OCI-LY3 (cell line): ENCODE data around the gene INTS1.
"Not testable (repeated sequence)": the region's sequence is repeated elsewhere in the genome, so short reads cannot be mapped to it uniquely, and the experiment has no call there.

Experiments
- H2AFZ ChIP-seq: fragments of 200-600, 300-600 bp; shearing (Covaris generic); 2 replicates; pipeline ENCODE4 v1.6.0; 2014; ENCODE audit warnings: antibody characterized with exemption, low read depth, low read length
- H3K27ac ChIP-seq: fragments of 200-600, 300-600 bp; sonication (generic); 2 replicates; pipeline ENCODE4 v1.5.1; 2014; ENCODE audit warnings: mild to moderate bottlenecking, low read length, moderate library complexity, mixed read lengths
- H3K27me3 ChIP-seq: fragments of 200-600, 300-600 bp; sonication (generic); 2 replicates; pipeline ENCODE4 v1.6.1; 2014; ENCODE audit warnings: low read depth, low read length, mixed read lengths
- H3K36me3 ChIP-seq: fragments of 200-600, 300-600 bp; sonication (generic); replicated peaks from 2 replicates; pipeline ENCODE3; 2014; ENCODE audit warnings: low read depth, low read length, mixed read lengths
- H3K4me1 ChIP-seq: fragments of 300-600, 200-600 bp; sonication (generic); 2 replicates; pipeline ENCODE4 v1.6.1; 2014; ENCODE audit warnings: low read length, mixed read lengths
- H3K4me2 ChIP-seq: fragments of 200-600, 300-600 bp; sonication (generic); 2 replicates; pipeline ENCODE4 v1.6.1; 2014; ENCODE audit warnings: low read length, mixed read lengths
- H3K4me3 ChIP-seq: fragments of 300-600, 200-600 bp; sonication (generic); 2 replicates; pipeline ENCODE4 v1.5.1; 2014; ENCODE audit warnings: antibody characterized with exemption, mild to moderate bottlenecking, low read length, moderate library complexity
- H3K79me2 ChIP-seq: fragments of 300-600, 200-600 bp; shearing (Covaris generic); 2 replicates; pipeline ENCODE4 v1.6.1; 2014; ENCODE audit warnings: mild to moderate bottlenecking, low read length, mixed read lengths
- H3K9ac ChIP-seq: fragments of 300-600, 200-600 bp; shearing (Covaris generic); 2 replicates; pipeline ENCODE4 v1.6.0; 2014; ENCODE audit warnings: mild to moderate bottlenecking, low read length, moderate library complexity
- H3K9me3 ChIP-seq: fragments of 200-600, 300-600 bp; shearing (Covaris generic); 2 replicates; pipeline ENCODE4 v1.6.1; 2014; ENCODE audit warnings: low read length, mixed read lengths; ENCODE audit not compliant: insufficient read depth
- H4K20me1 ChIP-seq: fragments of 200-600, 300-600 bp; sonication (generic); 2 replicates; pipeline ENCODE4 v1.6.1; 2016; ENCODE audit warnings: low read length, mixed read lengths; ENCODE audit not compliant: insufficient read depth
- EZH2phosphoT487 ChIP-seq: fragments of 200-600 bp; shearing (Covaris generic); IDR thresholded peaks from 2 replicates; pipeline ENCODE4 v1.6.1; 2018; ENCODE audit warnings: antibody characterized with exemption, mixed run types, low read depth
- TF ChIP-seq, protein P1 (sequence below): fragments of 200-600, 300-600 bp; sonication (generic); IDR thresholded peaks from 2 replicates; pipeline ENCODE4 v1.5.1; 2014; ENCODE audit warnings: antibody characterized with exemption, low read length, low read depth

INTS1 gene

DNA sequence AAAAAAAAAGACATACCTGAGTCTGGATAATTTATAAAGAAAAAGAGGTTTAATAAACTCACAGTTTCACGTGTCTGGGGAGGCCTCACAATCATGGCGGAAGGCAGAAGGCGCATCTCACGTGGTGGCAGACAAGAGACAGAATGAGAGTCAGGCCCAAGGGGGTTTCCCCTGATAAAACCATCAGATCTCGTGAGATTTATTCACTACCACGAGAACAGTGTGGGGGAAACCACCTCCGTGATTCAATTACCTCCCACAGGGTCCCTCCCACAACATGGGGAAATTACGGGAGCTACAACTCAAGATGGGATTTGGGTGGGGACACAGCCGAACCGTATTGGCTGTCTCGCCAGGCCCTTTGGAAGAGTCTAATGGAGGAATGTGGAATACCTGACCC is 17.3 kb upstream of the INTS1 start:
- Histone ChIP-seq H3K4me3 (no peak overlapping the region), H3K27ac (no peak overlapping the region), H2AFZ (no peak overlapping the region), H3K79me2 (no peaks in the 10 kb centered on the region), H3K4me2 (no peak overlapping the region), H3K4me1 (no peaks in the 10 kb centered on the region), H3K27me3 (no peaks in the 10 kb centered on the region), H4K20me1 (no peaks in the 10 kb centered on the region), H3K36me3 (no peaks in the 10 kb centered on the region), H3K9ac (no peak overlapping the region), H3K9me3 (no peaks in the 10 kb centered on the region)
- TF ChIP-seq, protein P1, sequence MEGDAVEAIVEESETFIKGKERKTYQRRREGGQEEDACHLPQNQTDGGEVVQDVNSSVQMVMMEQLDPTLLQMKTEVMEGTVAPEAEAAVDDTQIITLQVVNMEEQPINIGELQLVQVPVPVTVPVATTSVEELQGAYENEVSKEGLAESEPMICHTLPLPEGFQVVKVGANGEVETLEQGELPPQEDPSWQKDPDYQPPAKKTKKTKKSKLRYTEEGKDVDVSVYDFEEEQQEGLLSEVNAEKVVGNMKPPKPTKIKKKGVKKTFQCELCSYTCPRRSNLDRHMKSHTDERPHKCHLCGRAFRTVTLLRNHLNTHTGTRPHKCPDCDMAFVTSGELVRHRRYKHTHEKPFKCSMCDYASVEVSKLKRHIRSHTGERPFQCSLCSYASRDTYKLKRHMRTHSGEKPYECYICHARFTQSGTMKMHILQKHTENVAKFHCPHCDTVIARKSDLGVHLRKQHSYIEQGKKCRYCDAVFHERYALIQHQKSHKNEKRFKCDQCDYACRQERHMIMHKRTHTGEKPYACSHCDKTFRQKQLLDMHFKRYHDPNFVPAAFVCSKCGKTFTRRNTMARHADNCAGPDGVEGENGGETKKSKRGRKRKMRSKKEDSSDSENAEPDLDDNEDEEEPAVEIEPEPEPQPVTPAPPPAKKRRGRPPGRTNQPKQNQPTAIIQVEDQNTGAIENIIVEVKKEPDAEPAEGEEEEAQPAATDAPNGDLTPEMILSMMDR: no peak
- TF ChIP-seq EZH2phosphoT487: no peak

DNA sequence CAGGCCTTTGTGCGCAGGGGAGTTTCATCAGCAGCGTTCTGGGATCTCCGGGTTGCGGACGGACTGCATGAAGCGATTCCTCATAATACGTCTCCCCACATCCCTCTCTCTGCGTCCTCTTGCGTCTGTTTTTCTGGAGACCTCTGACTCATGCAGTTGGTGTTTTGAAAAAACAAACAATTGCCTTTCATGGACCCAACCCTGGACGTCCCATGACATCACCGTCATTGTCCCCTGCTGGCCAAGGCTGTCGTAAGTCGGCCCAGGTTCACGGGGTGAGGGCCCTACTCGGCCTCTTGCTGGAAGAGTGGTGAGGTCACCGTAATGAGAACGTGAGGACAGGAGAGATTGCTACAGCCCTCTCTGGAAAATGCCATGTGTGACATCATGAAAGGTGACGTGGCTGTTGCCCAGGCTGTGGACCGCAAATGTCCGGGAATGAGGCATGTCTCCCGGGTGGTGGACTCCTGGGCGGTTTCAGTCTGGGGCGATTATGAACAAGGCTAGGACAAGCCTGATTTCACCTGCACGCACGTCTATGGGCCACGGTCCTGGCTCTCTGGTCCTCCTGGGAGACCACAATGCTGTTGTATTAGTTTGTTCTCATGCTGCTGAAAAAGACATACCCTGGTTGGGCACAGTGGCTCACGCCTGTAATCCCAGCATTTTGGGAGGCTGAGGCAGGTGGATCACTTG is 16.5 kb upstream of the INTS1 start:
- no peak overlapping the region for H3K9ac ChIP-seq
- no peaks in the 10 kb centered on the region for H4K20me1 ChIP-seq
- no peak overlapping the region for H3K4me3 ChIP-seq
- H3K9me3 ChIP-seq: no peaks in the 10 kb centered on the region
- H3K4me1 ChIP-seq: no peaks in the 10 kb centered on the region
- TF ChIP-seq, protein P1: no peak
- no peak for TF ChIP-seq EZH2phosphoT487
- no peak overlapping the region for H3K4me2 ChIP-seq
- no peaks in the 10 kb centered on the region for H3K27me3 ChIP-seq
- no peaks in the 10 kb centered on the region for H3K79me2 ChIP-seq
- H3K36me3 ChIP-seq: no peaks in the 10 kb centered on the region
- no peak overlapping the region for H2AFZ ChIP-seq
- no peak overlapping the region for H3K27ac ChIP-seq

DNA sequence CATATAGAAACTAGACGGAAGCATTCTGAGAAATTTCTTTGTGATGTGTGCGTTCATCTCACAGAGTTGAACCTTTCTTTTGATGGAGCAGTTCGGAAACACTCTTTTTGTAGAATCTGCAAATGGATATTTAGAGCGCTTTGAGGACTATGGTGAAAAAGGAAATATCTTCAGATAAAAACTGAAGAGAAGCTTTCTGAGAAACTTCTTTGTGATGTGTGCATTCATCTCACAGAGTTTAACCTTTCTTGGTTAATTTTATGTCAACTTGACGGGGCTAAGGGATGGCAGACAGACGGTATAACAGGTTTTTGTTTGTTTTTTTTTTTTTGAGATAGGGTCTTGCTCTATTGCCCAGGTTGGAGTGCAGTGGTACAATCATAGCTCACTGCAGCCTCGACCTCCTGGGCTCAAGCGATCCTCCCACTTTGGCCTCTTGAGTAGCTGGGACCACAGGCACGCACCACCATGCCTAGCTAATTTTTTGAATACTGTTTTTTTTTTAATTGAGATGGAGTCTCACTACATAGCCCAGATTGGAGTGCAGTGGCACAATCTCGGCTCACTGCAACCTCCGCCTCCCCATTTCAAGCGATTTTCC is 15.2 kb upstream of the INTS1 start:
- H3K27ac ChIP-seq, H3K9ac ChIP-seq, H2AFZ ChIP-seq, H4K20me1 ChIP-seq, H3K4me1 ChIP-seq, H3K4me3 ChIP-seq, H3K36me3 ChIP-seq, H3K79me2 ChIP-seq, H3K27me3 ChIP-seq, H3K4me2 ChIP-seq, H3K9me3 ChIP-seq: not testable (repeated sequence)

DNA sequence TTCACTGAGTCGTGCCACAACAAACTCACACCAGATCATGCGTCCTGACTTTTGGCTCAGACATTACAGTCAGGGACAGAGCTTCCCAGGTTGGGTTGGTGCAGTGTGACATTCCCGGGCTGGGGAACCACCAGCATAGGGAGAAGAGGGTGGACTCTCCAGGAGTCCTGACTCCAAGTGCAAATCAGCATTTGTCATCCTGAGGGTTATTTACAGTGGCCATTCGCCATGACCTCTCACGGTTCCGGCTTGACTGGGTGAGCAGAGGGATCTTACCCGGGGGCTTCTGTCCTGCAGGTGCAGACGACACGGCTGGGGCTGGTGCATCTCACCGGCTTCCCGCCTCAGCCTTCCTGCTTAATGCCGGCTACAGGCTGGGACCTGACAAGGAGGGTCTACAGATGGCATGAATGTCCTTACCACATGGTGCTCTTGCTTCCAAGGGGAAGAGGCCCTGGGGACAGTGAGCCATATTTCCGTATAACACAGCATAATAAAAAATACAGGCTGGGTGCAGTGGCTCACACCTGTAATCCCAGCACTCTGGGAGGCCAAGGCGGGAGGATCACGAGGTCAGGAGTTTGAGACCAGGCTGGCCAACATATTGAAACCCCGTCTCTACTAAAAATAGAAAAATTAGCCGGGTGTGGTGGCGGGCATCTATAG is 12.5 kb upstream of the INTS1 start:
- Histone ChIP-seq H3K79me2 (no peaks in the 10 kb centered on the region), H3K4me2 (no peak overlapping the region), H3K9me3 (no peaks in the 10 kb centered on the region), H3K27ac (no peak overlapping the region), H4K20me1 (no peaks in the 10 kb centered on the region), H3K27me3 (no peaks in the 10 kb centered on the region), H3K36me3 (no peaks in the 10 kb centered on the region), H3K9ac (no peak overlapping the region), H3K4me1 (no peaks in the 10 kb centered on the region), H3K4me3 (no peak overlapping the region), H2AFZ (no peak overlapping the region)
- TF ChIP-seq, protein P1: no peak
- no peak for TF ChIP-seq EZH2phosphoT487

DNA sequence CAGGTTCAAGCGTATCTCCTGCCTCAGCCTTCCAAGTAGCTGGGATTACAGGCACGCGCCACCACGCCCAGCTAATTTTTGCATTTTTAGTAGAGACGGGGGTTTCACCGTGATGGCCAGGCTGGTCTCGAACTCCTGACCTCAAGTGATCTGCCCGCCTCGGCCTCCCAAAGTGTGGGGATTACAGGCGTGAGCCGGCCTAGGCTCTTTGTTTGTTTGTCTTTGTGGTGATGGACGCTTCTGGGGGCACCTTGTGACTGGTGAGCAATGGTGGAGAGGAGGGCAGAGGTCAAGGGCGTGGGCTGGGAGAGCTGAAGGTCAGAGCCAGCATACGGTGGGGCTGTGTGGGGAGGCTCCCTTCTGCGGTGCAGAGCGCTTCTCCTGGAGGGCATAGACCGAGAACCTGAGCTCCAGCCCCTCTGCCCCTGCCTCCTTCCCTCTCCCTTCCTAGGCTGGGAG is 11.3 kb upstream of the INTS1 start:
- H3K9me3 ChIP-seq, H3K79me2 ChIP-seq, H3K9ac ChIP-seq, H3K4me2 ChIP-seq, H3K36me3 ChIP-seq, H3K27me3 ChIP-seq, H3K4me1 ChIP-seq, H4K20me1 ChIP-seq, H3K27ac ChIP-seq, H3K4me3 ChIP-seq, H2AFZ ChIP-seq: not testable (repeated sequence)
